Chondrocyte (in vitro differentiated cells): ENCODE results near the gene SYNJ2. TPM values are rescaled to one million over a fixed set of nuclear protein-coding genes. Genes with fewer than 3 reads are reported as not detected.

Source experiments
- DNase-seq: peaks from one replicate; pipeline ENCODE4 v3.0.0; 2021; ENCODE audit warnings: mixed read lengths, low spot score
- H3K27ac Mint-ChIP-seq: one replicate; pipeline ENCODE4 v1.8.0; 2021; ENCODE audit warnings: mild to moderate bottlenecking, moderate library complexity, mixed read lengths; ENCODE audit not compliant: unreplicated experiment
- H3K27me3 Mint-ChIP-seq: 2 replicates; pipeline ENCODE4 v1.8.0; 2021; ENCODE audit warnings: low read depth, mixed read lengths
- H3K36me3 Mint-ChIP-seq: 2 replicates; pipeline ENCODE4 v1.8.0; 2021; ENCODE audit warnings: low read depth, mixed read lengths
- H3K4me1 Mint-ChIP-seq: 2 replicates; pipeline ENCODE4 v1.8.0; 2021; ENCODE audit warnings: low read depth, mild to moderate bottlenecking, mixed read lengths
- H3K4me3 Mint-ChIP-seq: one replicate; pipeline ENCODE4 v1.8.0; 2021; ENCODE audit warnings: mild to moderate bottlenecking, moderate library complexity, mixed read lengths; ENCODE audit not compliant: unreplicated experiment
- H3K9me3 Mint-ChIP-seq: 2 replicates; pipeline ENCODE4 v1.8.0; 2021; ENCODE audit warnings: low read depth, mixed read lengths
- CTCF ChIP-seq: fragments of 200-600 bp; sonication (generic); IDR thresholded peaks from 2 replicates; pipeline ENCODE4 v1.5.0; 2021; ENCODE audit warnings: antibody characterized with exemption, mild to moderate bottlenecking, moderate library complexity
- total RNA-seq: library from RNA; stranded (reverse); gene quantifications from 3 replicates; pipeline ENCODE4 v1.2.1, GENCODE V29; 2021

The SYNJ2 gene
- total RNA-seq, 1 donor from 2014 or later: 53.1 TPM

- Mint-ChIP-seq H3K4me1 (peaks cover 60% of the 10 kb centered on the region), H3K4me3 (no peak overlapping the region), H3K9me3 (no peaks in the 10 kb centered on the region), H3K27me3 (no peaks in the 10 kb centered on the region), H3K36me3 (peaks cover 4% of the 10 kb centered on the region), H3K27ac (no peak overlapping the region)
- TF ChIP-seq CTCF: no peak
- peak; percentile 40 for DNase-seq
Measured at GRCh38 chr6:157997893-157998608, 16.4 kb downstream of the SYNJ2 start.

DNA sequence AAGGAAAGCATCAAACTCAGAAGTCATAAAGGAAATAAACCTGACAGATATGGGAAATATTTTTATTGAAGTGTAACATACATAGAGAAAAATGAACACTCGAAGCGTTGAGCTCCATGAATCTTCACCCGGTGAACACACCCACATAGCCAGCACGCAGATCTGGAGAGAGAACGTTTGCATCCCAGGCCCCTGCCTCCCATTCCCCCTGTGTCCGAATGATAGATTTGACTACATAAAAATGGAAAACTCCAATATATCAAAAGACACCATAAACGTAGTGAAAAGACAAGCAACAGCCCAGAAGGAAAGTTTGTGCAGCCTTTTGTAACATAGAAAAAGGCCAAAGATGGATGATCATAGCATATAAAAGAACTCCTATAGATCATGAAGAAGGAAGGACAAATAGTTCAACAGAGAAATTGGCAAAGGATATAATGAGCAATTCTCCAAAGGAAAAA lies 17.1 kb downstream of the SYNJ2 start:
- no peak for DNase-seq
- no peak for TF ChIP-seq CTCF
- H3K27ac Mint-ChIP-seq: no peak overlapping the region
- no peaks in the 10 kb centered on the region for H3K9me3 Mint-ChIP-seq
- H3K4me3 Mint-ChIP-seq: no peak overlapping the region
- peaks cover 4% of the 10 kb centered on the region for H3K36me3 Mint-ChIP-seq
- H3K27me3 Mint-ChIP-seq: no peaks in the 10 kb centered on the region
- peaks cover 61% of the 10 kb centered on the region for H3K4me1 Mint-ChIP-seq

DNA sequence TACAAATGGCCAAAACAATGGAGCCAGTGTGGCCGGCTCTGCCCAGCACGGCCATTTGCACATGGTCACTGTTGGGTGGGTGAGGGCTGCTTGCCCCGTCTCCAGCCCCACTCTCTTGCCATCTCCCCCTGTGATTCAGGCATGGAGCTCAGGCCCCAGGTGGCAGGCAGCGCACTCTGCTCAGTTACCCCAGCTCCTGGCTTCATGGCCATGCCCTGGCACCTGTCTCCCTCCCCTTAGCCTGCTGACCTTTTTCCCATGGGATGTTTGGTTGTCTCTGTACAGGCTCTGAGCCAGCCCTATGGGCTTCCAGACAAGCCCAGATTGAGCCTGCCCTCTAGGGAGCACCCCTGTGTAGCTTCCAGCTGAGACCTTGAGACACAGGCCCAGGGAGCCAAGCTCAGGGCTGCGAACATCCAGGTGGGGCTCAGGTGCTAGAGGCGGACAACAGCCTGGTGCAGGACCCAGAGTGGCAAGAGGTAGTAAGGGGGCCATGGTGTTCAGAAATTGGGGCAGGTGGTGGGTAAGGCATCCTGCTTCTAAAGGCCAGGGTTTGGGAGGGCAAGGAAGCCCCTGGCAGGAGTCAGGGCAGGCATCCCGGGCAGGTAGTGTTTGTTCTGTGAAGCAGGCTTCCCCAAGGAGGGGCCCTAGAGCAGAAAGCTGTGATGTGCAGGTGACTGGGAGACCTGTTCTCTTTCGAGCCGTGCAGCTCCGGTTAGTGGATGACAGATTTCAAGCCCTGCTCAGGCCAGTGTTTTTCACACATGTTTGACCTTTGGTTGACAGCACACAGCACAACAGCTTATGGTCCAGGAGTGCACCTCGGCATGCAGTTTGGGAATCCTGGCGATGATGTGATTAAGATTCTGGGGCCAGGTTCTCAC lies 17.7 kb downstream of the SYNJ2 start:
- Mint-ChIP-seq H3K4me1 (peaks cover 61% of the 10 kb centered on the region), H3K4me3 (no peak overlapping the region), H3K9me3 (no peaks in the 10 kb centered on the region), H3K27ac (no peak overlapping the region), H3K27me3 (no peaks in the 10 kb centered on the region), H3K36me3 (peaks cover 4% of the 10 kb centered on the region)
- no peak for TF ChIP-seq CTCF
- peak; percentile 62 for DNase-seq

GRCh38 chr6:158000530-158001307 lies 19.1 kb downstream of the SYNJ2 start:
- Mint-ChIP-seq H3K27ac (peak overlapping the region; percentile 49), H3K9me3 (no peaks in the 10 kb centered on the region), H3K36me3 (peaks cover 4% of the 10 kb centered on the region), H3K27me3 (no peaks in the 10 kb centered on the region), H3K4me3 (no peak overlapping the region), H3K4me1 (peaks cover 56% of the 10 kb centered on the region)
- TF ChIP-seq CTCF: no peak
- peak; percentile 82 for DNase-seq
